ENCODE measurements around the gene TPM3. TPM values are rescaled to one million over a fixed set of nuclear protein-coding genes. Genes with fewer than 3 reads are reported as not detected.
A peak's percentile ranks its signal among the peaks of the same experiment; 100 is the strongest.

The TPM3 gene
- total and polyA plus RNA-seq, 9 of the 15 experiments (the other 6 are each of a cell fraction or from before 2014, with no cell fraction given) = 202 to 604 (median 421) TPM

DNA sequence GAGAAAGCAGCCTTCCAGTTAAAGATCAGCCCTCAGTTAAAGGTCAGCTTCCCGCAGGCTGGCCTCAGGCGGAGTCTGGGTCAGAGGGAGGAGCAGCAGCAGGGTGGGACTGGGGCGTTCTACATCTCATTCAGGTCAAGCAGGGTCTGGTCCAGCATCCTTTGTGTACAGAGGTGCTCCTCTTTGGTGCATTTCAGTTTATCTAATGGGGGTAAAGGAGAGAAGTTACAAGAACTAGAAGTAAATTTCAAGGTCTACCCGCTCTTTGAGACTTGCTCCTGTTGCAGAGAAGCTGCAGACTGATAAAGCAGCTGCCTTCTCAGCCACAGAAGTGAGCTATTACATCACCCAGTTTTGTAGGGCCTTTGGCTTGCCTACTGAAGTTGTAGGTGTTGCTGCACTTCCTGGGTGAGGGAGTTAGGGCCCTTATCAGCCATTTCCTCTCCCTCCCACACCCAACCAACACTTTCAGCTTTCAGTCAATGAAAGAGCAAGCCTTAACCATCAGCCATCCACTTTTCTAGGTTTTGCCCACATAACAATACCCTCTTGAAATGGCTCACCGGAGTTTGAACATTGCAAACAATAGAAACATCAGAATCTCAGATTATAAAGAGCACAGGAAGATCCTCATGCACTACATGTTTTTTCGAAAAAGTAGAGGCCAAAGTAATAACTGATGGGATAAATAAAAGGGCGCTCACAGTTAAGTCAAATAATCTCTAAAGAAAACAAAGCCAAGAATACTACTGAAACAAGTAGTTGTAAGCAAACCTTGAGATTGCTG lies 34.2 kb downstream of the TPM3 start (continued):
- TF ChIP-seq ZEB2 (IDR thresholded peaks at IDR 0.05) (peak; percentile 91), SMC3 (conservative IDR thresholded peaks at IDR 0.05; ENCODE audit: insufficient read depth, low read depth, low read length) (no peak), ZNF583 (CRISPR knock-in tag; IDR thresholded peaks at IDR 0.05) (no peak), ZBTB7A (IDR thresholded peaks at IDR 0.05; ENCODE audit: borderline replicate concordance, control insufficient read depth, low read depth, low read length) (no peak; the same call in 1 of the 2 replicates), HDGF (IDR thresholded peaks at IDR 0.05) (peak; percentile 22; the same call in 1 of the 2 replicates), TAF7 (tag; IDR thresholded peaks at IDR 0.05) (peak; percentile 59; the same call in 1 of the 2 replicates), CTBP1 (IDR thresholded peaks at IDR 0.05; ENCODE audit: borderline replicate concordance) (peak; percentile 96)
- TF ChIP-seq, protein P1, sequence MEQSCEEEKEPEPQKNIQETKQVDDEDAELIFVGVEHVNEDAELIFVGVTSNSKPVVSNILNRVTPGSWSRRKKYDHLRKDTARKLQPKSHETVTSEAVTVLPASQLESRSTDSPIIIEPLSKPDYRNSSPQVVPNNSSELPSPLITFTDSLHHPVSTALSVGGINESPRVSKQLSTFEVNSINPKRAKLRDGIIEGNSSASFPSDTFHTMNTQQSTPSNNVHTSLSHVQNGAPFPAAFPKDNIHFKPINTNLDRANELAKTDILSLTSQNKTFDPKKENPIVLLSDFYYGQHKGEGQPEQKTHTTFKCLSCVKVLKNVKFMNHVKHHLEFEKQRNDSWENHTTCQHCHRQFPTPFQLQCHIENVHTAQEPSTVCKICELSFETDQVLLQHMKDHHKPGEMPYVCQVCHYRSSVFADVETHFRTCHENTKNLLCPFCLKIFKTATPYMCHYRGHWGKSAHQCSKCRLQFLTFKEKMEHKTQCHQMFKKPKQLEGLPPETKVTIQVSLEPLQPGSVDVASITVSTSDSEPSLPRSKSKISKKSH (CRISPR knock-in tag; IDR thresholded peaks at IDR 0.05) = no peak
- TF ChIP-seq, protein P2, sequence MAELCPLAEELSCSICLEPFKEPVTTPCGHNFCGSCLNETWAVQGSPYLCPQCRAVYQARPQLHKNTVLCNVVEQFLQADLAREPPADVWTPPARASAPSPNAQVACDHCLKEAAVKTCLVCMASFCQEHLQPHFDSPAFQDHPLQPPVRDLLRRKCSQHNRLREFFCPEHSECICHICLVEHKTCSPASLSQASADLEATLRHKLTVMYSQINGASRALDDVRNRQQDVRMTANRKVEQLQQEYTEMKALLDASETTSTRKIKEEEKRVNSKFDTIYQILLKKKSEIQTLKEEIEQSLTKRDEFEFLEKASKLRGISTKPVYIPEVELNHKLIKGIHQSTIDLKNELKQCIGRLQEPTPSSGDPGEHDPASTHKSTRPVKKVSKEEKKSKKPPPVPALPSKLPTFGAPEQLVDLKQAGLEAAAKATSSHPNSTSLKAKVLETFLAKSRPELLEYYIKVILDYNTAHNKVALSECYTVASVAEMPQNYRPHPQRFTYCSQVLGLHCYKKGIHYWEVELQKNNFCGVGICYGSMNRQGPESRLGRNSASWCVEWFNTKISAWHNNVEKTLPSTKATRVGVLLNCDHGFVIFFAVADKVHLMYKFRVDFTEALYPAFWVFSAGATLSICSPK (IDR thresholded peaks at IDR 0.05; ENCODE audit: borderline replicate concordance) = no peak
- TF ChIP-seq, protein P3, sequence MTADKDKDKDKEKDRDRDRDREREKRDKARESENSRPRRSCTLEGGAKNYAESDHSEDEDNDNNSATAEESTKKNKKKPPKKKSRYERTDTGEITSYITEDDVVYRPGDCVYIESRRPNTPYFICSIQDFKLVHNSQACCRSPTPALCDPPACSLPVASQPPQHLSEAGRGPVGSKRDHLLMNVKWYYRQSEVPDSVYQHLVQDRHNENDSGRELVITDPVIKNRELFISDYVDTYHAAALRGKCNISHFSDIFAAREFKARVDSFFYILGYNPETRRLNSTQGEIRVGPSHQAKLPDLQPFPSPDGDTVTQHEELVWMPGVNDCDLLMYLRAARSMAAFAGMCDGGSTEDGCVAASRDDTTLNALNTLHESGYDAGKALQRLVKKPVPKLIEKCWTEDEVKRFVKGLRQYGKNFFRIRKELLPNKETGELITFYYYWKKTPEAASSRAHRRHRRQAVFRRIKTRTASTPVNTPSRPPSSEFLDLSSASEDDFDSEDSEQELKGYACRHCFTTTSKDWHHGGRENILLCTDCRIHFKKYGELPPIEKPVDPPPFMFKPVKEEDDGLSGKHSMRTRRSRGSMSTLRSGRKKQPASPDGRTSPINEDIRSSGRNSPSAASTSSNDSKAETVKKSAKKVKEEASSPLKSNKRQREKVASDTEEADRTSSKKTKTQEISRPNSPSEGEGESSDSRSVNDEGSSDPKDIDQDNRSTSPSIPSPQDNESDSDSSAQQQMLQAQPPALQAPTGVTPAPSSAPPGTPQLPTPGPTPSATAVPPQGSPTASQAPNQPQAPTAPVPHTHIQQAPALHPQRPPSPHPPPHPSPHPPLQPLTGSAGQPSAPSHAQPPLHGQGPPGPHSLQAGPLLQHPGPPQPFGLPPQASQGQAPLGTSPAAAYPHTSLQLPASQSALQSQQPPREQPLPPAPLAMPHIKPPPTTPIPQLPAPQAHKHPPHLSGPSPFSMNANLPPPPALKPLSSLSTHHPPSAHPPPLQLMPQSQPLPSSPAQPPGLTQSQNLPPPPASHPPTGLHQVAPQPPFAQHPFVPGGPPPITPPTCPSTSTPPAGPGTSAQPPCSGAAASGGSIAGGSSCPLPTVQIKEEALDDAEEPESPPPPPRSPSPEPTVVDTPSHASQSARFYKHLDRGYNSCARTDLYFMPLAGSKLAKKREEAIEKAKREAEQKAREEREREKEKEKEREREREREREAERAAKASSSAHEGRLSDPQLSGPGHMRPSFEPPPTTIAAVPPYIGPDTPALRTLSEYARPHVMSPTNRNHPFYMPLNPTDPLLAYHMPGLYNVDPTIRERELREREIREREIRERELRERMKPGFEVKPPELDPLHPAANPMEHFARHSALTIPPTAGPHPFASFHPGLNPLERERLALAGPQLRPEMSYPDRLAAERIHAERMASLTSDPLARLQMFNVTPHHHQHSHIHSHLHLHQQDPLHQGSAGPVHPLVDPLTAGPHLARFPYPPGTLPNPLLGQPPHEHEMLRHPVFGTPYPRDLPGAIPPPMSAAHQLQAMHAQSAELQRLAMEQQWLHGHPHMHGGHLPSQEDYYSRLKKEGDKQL (CRISPR knock-in tag; IDR thresholded peaks at IDR 0.05; ENCODE audit: borderline replicate concordance) = no peak
- TF ChIP-seq, protein P4, sequence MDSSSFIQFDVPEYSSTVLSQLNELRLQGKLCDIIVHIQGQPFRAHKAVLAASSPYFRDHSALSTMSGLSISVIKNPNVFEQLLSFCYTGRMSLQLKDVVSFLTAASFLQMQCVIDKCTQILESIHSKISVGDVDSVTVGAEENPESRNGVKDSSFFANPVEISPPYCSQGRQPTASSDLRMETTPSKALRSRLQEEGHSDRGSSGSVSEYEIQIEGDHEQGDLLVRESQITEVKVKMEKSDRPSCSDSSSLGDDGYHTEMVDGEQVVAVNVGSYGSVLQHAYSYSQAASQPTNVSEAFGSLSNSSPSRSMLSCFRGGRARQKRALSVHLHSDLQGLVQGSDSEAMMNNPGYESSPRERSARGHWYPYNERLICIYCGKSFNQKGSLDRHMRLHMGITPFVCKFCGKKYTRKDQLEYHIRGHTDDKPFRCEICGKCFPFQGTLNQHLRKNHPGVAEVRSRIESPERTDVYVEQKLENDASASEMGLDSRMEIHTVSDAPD (CRISPR knock-in tag; IDR thresholded peaks at IDR 0.05) = no peak

Data from K562 (cell line).